H4 (cell line): ENCODE data around the gene GGTLC3. TPM values are rescaled to one million over a fixed set of nuclear protein-coding genes. Genes with fewer than 3 reads are reported as not detected.
"Not testable (repeated sequence)": the region's sequence is repeated elsewhere in the genome, so short reads cannot be mapped to it uniquely, and the experiment has no call there.

ENCODE experiments used
- DNase-seq: peaks from one replicate; pipeline ENCODE4 v3.0.0-alpha.2; 2015; ENCODE audit warnings: low spot score
- total RNA-seq: library from RNA; depleted of rRNA; stranded (reverse); fragments of >200 nt; shearing (Covaris generic); gene quantifications from 2 replicates; pipeline ENCODE4 v1.2.3, GENCODE V29; 2014; rRNA removed

GGTLC3 gene
- total RNA-seq, 1 experiment from 2014 or later = not detected

DNA sequence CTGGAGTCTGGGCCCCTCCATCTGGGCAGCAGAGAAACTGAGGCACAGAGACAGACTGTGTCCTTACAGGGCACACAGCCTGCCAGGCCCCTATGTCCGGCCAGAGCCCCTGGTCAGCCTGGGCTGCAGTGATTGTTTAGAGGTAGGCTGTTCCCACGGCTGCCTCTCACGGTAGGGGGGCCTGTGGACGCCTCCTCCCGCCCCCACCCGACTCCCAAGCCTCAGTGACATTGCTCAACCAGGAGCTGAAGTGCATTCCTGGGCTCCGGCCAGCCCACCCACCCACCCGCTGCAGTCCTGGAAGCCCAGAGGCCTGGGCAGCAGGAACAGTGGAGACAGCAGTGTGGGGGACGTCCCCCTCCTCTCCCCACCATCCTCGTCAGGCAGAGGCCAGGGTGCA, 4.5 kb downstream of the GGTLC3 start:
- not testable (repeated sequence) for DNase-seq

DNA sequence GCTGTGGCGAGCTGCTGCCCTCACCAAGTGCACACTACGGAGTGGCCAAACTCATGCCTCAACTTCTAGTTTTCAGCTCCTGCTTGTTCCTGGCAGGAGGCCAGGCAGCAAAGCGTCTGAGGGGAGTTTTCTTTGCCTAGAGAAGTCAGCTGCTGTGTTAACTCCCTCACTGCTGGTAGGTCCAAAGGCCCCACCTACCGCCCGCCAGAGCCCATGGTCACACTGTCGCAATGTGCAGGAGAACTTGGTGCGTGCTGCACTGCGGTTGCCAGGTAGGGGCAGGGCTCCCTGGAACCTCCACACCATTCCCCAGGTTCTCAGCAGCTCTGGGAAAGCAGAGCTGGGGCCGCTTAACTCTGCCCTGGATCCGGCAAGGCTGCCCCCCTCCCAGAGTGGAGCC, 5.6 kb downstream of the GGTLC3 start:
- DNase-seq = not testable (repeated sequence)

DNA sequence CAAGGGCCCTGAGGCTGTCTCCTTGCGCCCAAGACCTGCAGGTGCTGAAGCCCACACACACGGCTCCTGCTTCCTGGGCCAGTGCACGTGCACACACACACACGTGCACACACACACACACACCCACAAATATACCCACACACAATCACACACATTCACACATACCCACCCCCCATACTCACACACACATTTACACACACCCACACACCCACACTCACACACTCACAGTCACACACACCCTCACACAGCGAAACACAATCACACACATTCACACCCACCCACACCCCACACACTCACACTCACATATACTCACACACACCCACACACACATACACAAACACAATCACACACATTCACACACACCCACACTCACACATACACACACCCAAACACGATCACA, 6.6 kb downstream of the GGTLC3 start:
- DNase-seq = not testable (repeated sequence)

DNA sequence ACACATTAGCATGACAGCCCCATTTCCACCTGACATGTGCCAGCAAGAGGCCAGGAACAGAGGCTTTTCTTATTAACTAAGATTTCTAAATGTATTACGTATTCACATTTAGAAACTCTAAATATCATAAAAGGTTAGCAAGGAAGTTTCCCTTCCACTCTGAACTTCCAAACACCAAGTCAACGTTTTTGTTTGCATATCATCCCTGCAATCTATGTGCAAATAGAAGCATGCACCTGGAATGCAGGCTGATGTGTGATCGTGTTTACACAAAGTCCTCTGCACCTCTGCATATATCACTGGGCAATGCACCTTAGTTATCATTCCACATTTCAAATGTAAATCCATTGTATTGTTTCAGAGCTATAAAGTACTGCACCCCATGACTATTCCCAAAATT, 21.7 kb downstream of the GGTLC3 start:
- DNase-seq = not testable (repeated sequence)

Other genes with a start within 250 kb of the GGTLC3 start
- gene TMEM191B, start 9.6 kb upstream of the GGTLC3 start, total RNA-seq = not detected in 2 replicates
- 0.23 and 0.35 TPM in 2 replicates for gene RIMBP3, start 93.8 kb upstream of the GGTLC3 start, total RNA-seq